Immature natural killer cell (primary cell): ENCODE data around the gene CRABP1. TPM values are rescaled to one million over a fixed set of nuclear protein-coding genes. Genes with fewer than 3 reads are reported as not detected.
"Not testable (repeated sequence)": the region's sequence is repeated elsewhere in the genome, so short reads cannot be mapped to it uniquely, and the experiment has no call there.

Experiments used
- DNase-seq, 3 donors: peaks; one replicate each; pipeline ENCODE4 v3.0.0; 2022; ENCODE audit warnings: mixed read lengths in 1 of 3
- H3K27ac Mint-ChIP-seq, 6 donors: one replicate each; pipeline ENCODE4 v1.8.0; 2020; ENCODE audit warnings: mixed read lengths in 6 of 6, mild to moderate bottlenecking in 5 of 6, inconsistent platforms in 4 of 6, moderate library complexity in 3 of 6
- H3K27me3 Mint-ChIP-seq, 3 donors: one replicate each; pipeline ENCODE4 v1.8.0; 2020 to 2021; ENCODE audit warnings: low read depth in 3 of 3, mild to moderate bottlenecking in 3 of 3, mixed read lengths in 3 of 3, moderate library complexity in 3 of 3, inconsistent platforms in 1 of 3
- H3K36me3 Mint-ChIP-seq, 3 donors: one replicate each; pipeline ENCODE4 v1.8.0; 2020; ENCODE audit warnings: mixed read lengths in 3 of 3, inconsistent platforms in 2 of 3, mild to moderate bottlenecking in 2 of 3
- H3K4me1 Mint-ChIP-seq, 2 donors: one replicate each; pipeline ENCODE4 v1.8.0; 2020; ENCODE audit warnings: inconsistent platforms in 2 of 2, mild to moderate bottlenecking in 2 of 2, mixed read lengths in 2 of 2, moderate library complexity in 1 of 2
- H3K4me3 Mint-ChIP-seq, 5 donors: one replicate each; pipeline ENCODE4 v1.8.0; 2020; ENCODE audit warnings: mild to moderate bottlenecking in 5 of 5, mixed read lengths in 5 of 5, inconsistent platforms in 3 of 5, moderate library complexity in 3 of 5
- H3K9me3 Mint-ChIP-seq, 6 donors: one replicate each; pipeline ENCODE4 v1.8.0; 2020; ENCODE audit warnings: mild to moderate bottlenecking in 6 of 6, mixed read lengths in 6 of 6, inconsistent platforms in 4 of 6, moderate library complexity in 3 of 6
- polyA plus RNA-seq, 3 donors: library from polyadenylated mRNA; unstranded; fragments of 300-500 nt; fragmentation: Illumina TruSeq; gene quantifications; one replicate each; pipeline ENCODE4 v1.2.3, GENCODE V29; 2021

The CRABP1 gene
- polyA plus RNA-seq, 3 donors from 2014 or later: not detected

GRCh38 chr15:78362716-78363380 is 22.7 kb downstream of the CRABP1 start:
- no peaks in the 10 kb centered on the region for H3K36me3 Mint-ChIP-seq
- no peak for DNase-seq
- no peaks in the 10 kb centered on the region for H3K4me1 Mint-ChIP-seq
- H3K27me3 Mint-ChIP-seq: peaks cover 1 to 5% (median 2%) of the 10 kb centered on the region in 3 donors
- no peaks in the 10 kb centered on the region for H3K9me3 Mint-ChIP-seq
- H3K27ac Mint-ChIP-seq: no peak overlapping the region
- no peak overlapping the region for H3K4me3 Mint-ChIP-seq

GRCh38 chr15:78363381-78363734 is 23.2 kb downstream of the CRABP1 start:
- no peaks in the 10 kb centered on the region for H3K36me3 Mint-ChIP-seq
- H3K27ac Mint-ChIP-seq: no peak overlapping the region
- H3K27me3 Mint-ChIP-seq: peaks cover 1 to 3% (median 2%) of the 10 kb centered on the region in 3 donors
- H3K9me3 Mint-ChIP-seq: no peaks in the 10 kb centered on the region
- no peaks in the 10 kb centered on the region for H3K4me1 Mint-ChIP-seq
- no peak overlapping the region for H3K4me3 Mint-ChIP-seq
- no peak for DNase-seq

- H3K27me3 Mint-ChIP-seq: peaks cover 2 to 5% (median 4%) of the 10 kb centered on the region in 3 donors
- DNase-seq: no peak
- no peak overlapping the region for H3K4me3 Mint-ChIP-seq
- H3K27ac Mint-ChIP-seq: no peak overlapping the region
- no peaks in the 10 kb centered on the region for H3K9me3 Mint-ChIP-seq
- no peaks in the 10 kb centered on the region for H3K36me3 Mint-ChIP-seq
- no peaks in the 10 kb centered on the region for H3K4me1 Mint-ChIP-seq
Measured at GRCh38 chr15:78364233-78364632, 24.1 kb downstream of the CRABP1 start.

GRCh38 chr15:78365917-78366316 is 25.8 kb downstream of the CRABP1 start:
- no peak for DNase-seq
- Mint-ChIP-seq H3K36me3 (no peaks in the 10 kb centered on the region), H3K27me3 (peaks cover 2 to 7% (median 4%) of the 10 kb centered on the region in 3 donors), H3K9me3 (no peaks in the 10 kb centered on the region), H3K4me1 (no peaks in the 10 kb centered on the region), H3K27ac (no peak overlapping the region), H3K4me3 (no peak overlapping the region)

GRCh38 chr15:78366342-78366741 is 26.2 kb downstream of the CRABP1 start:
- no peaks in the 10 kb centered on the region for H3K36me3 Mint-ChIP-seq
- H3K4me3 Mint-ChIP-seq: no peak overlapping the region
- H3K9me3 Mint-ChIP-seq: no peaks in the 10 kb centered on the region
- H3K27ac Mint-ChIP-seq: no peak overlapping the region
- H3K4me1 Mint-ChIP-seq: no peaks in the 10 kb centered on the region
- peaks cover 2 to 7% (median 3%) of the 10 kb centered on the region in 3 donors for H3K27me3 Mint-ChIP-seq
- DNase-seq: no peak

- H3K27ac Mint-ChIP-seq: no peak overlapping the region
- H3K27me3 Mint-ChIP-seq: peaks cover 3 to 9% (median 3%) of the 10 kb centered on the region in 3 donors
- no peak overlapping the region for H3K4me3 Mint-ChIP-seq
- no peaks in the 10 kb centered on the region for H3K36me3 Mint-ChIP-seq
- H3K9me3 Mint-ChIP-seq: no peaks in the 10 kb centered on the region
- no peaks in the 10 kb centered on the region for H3K4me1 Mint-ChIP-seq
- DNase-seq: no peak
Measured at GRCh38 chr15:78368651-78369050, 28.5 kb downstream of the CRABP1 start.

- Mint-ChIP-seq H3K9me3 (no peaks in the 10 kb centered on the region), H3K4me1 (no peaks in the 10 kb centered on the region), H3K36me3 (no peaks in the 10 kb centered on the region), H3K27me3 (peaks cover 3 to 11% (median 7%) of the 10 kb centered on the region in 3 donors), H3K27ac (no peak overlapping the region), H3K4me3 (no peak overlapping the region)
- DNase-seq: no peak
Measured at GRCh38 chr15:78369161-78369560, 29.0 kb downstream of the CRABP1 start.

- Mint-ChIP-seq H3K4me3 (no peak overlapping the region), H3K27me3 (peaks cover 2 to 12% (median 10%) of the 10 kb centered on the region in 3 donors), H3K9me3 (no peaks in the 10 kb centered on the region), H3K4me1 (no peaks in the 10 kb centered on the region), H3K36me3 (no peaks in the 10 kb centered on the region), H3K27ac (no peak overlapping the region)
- no peak for DNase-seq
Measured at GRCh38 chr15:78370013-78370412, 29.9 kb downstream of the CRABP1 start.

GRCh38 chr15:78372880-78373279 is 32.7 kb downstream of the CRABP1 start:
- Mint-ChIP-seq H3K4me1 (no peaks in the 10 kb centered on the region), H3K36me3 (no peaks in the 10 kb centered on the region), H3K4me3 (no peak overlapping the region)

GRCh38 chr15:78374436-78375393 is 34.6 kb downstream of the CRABP1 start:
- no peak for DNase-seq
- Mint-ChIP-seq H3K36me3 (no peaks in the 10 kb centered on the region), H3K4me3 (no peak overlapping the region), H3K27ac (peak overlapping the region in 1 of 6 donors; percentile 12), H3K9me3 (no peaks in the 10 kb centered on the region), H3K4me1 (no peaks in the 10 kb centered on the region), H3K27me3 (peaks cover 1 to 14% (median 10%) of the 10 kb centered on the region in 3 donors)

More at GRCh38 chr15:78372880-78373279, 32.7 kb downstream of the CRABP1 start:
- Mint-ChIP-seq H3K9me3 (no peaks in the 10 kb centered on the region), H3K27ac (no peak overlapping the region), H3K27me3 (peaks cover 1 to 11% (median 10%) of the 10 kb centered on the region in 3 donors)
- DNase-seq: no peak

GRCh38 chr15:78380143-78380542 is 40.0 kb downstream of the CRABP1 start:
- H3K4me1 Mint-ChIP-seq, DNase-seq, H3K27ac Mint-ChIP-seq, H3K9me3 Mint-ChIP-seq, H3K36me3 Mint-ChIP-seq, H3K4me3 Mint-ChIP-seq: not testable (repeated sequence)
- peaks cover 3 to 16% (median 4%) of the 10 kb centered on the region in 3 donors for H3K27me3 Mint-ChIP-seq

GRCh38 chr15:78382114-78382880 is 42.1 kb downstream of the CRABP1 start:
- Mint-ChIP-seq H3K27ac (no peak overlapping the region), H3K4me1 (no peaks in the 10 kb centered on the region), H3K27me3 (peaks cover 4 to 25% (median 7%) of the 10 kb centered on the region in 3 donors)

GRCh38 chr15:78384651-78385050 is 44.5 kb downstream of the CRABP1 start:
- Mint-ChIP-seq H3K4me3 (no peak overlapping the region), H3K27me3 (peaks cover 5 to 25% (median 8%) of the 10 kb centered on the region in 3 donors), H3K4me1 (no peaks in the 10 kb centered on the region), H3K9me3 (no peaks in the 10 kb centered on the region), H3K27ac (no peak overlapping the region), H3K36me3 (no peaks in the 10 kb centered on the region)
- DNase-seq: no peak

More at GRCh38 chr15:78382114-78382880, 42.1 kb downstream of the CRABP1 start:
- H3K9me3 Mint-ChIP-seq: no peaks in the 10 kb centered on the region
- H3K4me3 Mint-ChIP-seq: no peak overlapping the region
- DNase-seq: no peak
- no peaks in the 10 kb centered on the region for H3K36me3 Mint-ChIP-seq
